GM12891 (cell line): ENCODE measurements around the gene TSPAN7.

Source experiments
- POLR2A ChIP-seq: IDR thresholded peaks from 2 replicates; pipeline ENCODE4 v1.6.1; 2011; ENCODE audit warnings: low read depth, low read length, control low read depth
- POLR2AphosphoS5 ChIP-seq: IDR thresholded peaks from 2 replicates; pipeline ENCODE4 v1.6.1; 2011; ENCODE audit warnings: low read depth, low read length, control low read depth
- SPI1 ChIP-seq: IDR thresholded peaks from 2 replicates; pipeline ENCODE4 v1.6.1; 2011; ENCODE audit warnings: low read depth, low read length, control low read depth
- TAF1 ChIP-seq: IDR thresholded peaks from 2 replicates; pipeline ENCODE4 v1.6.1; 2011; ENCODE audit warnings: low read depth, low read length, control low read depth

DNA sequence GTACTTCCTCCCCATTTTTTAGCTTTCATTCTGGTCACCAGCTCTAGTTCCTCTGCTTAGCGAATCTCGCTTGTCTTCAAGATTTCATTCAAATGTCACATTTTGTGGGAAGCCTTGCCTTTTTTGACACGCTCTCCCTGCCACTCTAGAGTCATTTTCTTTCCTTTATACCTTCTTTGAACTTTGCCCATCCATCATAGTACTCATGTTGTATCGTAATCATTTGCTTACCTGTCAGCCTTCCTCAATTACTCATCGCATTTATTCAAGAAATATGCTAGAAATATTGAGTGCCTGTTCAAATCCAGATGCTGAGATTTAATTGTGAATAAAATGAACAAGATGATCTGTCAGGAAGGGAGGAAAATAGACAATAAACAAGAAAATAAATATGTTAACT, 21.8 kb downstream of the TSPAN7 start:
- TF ChIP-seq POLR2A (no peak), POLR2AphosphoS5 (no peak), SPI1 (no peak), TAF1 (no peak)
